Measurements from ENCODE around the gene TRIM52.

DNA sequence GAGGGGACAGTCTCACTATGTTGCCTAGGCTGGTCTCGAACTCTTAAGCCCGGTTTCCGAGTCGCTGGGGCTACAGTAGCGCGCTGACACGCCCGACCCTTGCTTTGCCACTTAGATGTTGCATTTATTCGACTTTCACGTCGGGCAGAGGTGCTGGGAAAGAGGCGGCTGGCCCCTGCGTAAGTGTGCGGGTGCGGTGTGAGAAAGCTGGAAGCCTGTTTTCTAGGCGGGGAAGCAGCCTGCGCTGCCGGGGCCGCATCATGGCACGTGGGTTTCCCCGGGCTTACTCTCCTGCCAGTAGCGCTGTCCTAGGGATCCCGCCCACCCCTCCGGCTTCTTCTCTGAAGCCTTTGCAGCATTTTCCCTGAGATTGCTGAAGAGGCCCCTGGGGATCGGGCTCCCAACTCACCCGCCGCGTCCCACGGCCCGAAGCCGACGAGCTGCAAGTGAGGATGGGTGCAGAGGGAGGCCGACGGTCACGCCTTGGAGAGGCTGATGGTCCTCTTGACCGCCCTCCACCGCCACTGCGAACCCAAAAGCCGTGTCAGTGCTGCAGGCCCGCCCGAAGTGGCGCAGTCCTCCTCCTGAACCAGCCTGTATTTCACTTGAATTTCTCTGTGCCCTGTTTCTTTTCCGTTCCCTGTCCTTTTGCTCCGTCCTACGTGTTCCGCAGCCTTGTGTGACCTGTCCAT lies 43.7 kb downstream of the TRIM52 start:
- TF ChIP-seq, protein P1, sequence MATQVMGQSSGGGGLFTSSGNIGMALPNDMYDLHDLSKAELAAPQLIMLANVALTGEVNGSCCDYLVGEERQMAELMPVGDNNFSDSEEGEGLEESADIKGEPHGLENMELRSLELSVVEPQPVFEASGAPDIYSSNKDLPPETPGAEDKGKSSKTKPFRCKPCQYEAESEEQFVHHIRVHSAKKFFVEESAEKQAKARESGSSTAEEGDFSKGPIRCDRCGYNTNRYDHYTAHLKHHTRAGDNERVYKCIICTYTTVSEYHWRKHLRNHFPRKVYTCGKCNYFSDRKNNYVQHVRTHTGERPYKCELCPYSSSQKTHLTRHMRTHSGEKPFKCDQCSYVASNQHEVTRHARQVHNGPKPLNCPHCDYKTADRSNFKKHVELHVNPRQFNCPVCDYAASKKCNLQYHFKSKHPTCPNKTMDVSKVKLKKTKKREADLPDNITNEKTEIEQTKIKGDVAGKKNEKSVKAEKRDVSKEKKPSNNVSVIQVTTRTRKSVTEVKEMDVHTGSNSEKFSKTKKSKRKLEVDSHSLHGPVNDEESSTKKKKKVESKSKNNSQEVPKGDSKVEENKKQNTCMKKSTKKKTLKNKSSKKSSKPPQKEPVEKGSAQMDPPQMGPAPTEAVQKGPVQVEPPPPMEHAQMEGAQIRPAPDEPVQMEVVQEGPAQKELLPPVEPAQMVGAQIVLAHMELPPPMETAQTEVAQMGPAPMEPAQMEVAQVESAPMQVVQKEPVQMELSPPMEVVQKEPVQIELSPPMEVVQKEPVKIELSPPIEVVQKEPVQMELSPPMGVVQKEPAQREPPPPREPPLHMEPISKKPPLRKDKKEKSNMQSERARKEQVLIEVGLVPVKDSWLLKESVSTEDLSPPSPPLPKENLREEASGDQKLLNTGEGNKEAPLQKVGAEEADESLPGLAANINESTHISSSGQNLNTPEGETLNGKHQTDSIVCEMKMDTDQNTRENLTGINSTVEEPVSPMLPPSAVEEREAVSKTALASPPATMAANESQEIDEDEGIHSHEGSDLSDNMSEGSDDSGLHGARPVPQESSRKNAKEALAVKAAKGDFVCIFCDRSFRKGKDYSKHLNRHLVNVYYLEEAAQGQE (IDR thresholded peaks at IDR 0.05; ENCODE audit: borderline replicate concordance) = no peak
- TF ChIP-seq, protein P2, sequence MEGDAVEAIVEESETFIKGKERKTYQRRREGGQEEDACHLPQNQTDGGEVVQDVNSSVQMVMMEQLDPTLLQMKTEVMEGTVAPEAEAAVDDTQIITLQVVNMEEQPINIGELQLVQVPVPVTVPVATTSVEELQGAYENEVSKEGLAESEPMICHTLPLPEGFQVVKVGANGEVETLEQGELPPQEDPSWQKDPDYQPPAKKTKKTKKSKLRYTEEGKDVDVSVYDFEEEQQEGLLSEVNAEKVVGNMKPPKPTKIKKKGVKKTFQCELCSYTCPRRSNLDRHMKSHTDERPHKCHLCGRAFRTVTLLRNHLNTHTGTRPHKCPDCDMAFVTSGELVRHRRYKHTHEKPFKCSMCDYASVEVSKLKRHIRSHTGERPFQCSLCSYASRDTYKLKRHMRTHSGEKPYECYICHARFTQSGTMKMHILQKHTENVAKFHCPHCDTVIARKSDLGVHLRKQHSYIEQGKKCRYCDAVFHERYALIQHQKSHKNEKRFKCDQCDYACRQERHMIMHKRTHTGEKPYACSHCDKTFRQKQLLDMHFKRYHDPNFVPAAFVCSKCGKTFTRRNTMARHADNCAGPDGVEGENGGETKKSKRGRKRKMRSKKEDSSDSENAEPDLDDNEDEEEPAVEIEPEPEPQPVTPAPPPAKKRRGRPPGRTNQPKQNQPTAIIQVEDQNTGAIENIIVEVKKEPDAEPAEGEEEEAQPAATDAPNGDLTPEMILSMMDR (IDR thresholded peaks at IDR 0.05; ENCODE audit: poor library complexity, severe bottlenecking) = peak; percentile 34
- TF ChIP-seq EP300 (conservative IDR thresholded peaks at IDR 0.05; ENCODE audit: poor library complexity, severe bottlenecking) = no peak
